ENCODE results near the gene FAM53B. TPM values are rescaled to one million over a fixed set of nuclear protein-coding genes. Genes with fewer than 3 reads are reported as not detected.

The FAM53B gene
- total RNA-seq, 1 donor from 2014 or later: 35.9 TPM

- peaks cover 3% of the 10 kb centered on the region for H3K4me1 Mint-ChIP-seq (ENCODE audit: unreplicated experiment)
- no peak for TF ChIP-seq CTCF (conservative IDR thresholded peaks at IDR 0.05)
- H3K4me3 Mint-ChIP-seq: no peak overlapping the region
- DNase-seq (ENCODE audit: extremely low spot score, unreplicated experiment): no peak
- no peaks in the 10 kb centered on the region for H3K9me3 Mint-ChIP-seq
- H3K27ac Mint-ChIP-seq: no peak overlapping the region
- H3K27me3 Mint-ChIP-seq: no peaks in the 10 kb centered on the region
- H3K36me3 Mint-ChIP-seq: no peaks in the 10 kb centered on the region
These were observed 127.4 kb downstream of the FAM53B start for GRCh38 chr10:124616836-124617130.

- Mint-ChIP-seq H3K4me1 (ENCODE audit: unreplicated experiment) (peaks cover 3% of the 10 kb centered on the region), H3K27me3 (no peaks in the 10 kb centered on the region), H3K4me3 (no peak overlapping the region), H3K27ac (no peak overlapping the region), H3K36me3 (no peaks in the 10 kb centered on the region), H3K9me3 (no peaks in the 10 kb centered on the region)
- TF ChIP-seq CTCF (conservative IDR thresholded peaks at IDR 0.05): no peak
- no peak for DNase-seq (ENCODE audit: extremely low spot score, unreplicated experiment)
These were observed 127.9 kb downstream of the FAM53B start for GRCh38 chr10:124616040-124616835.

GRCh38 chr10:124615259-124615658 lies 128.9 kb downstream of the FAM53B start:
- no peak overlapping the region for H3K4me3 Mint-ChIP-seq
- H3K36me3 Mint-ChIP-seq: no peaks in the 10 kb centered on the region
- TF ChIP-seq CTCF (conservative IDR thresholded peaks at IDR 0.05): no peak
- peaks cover 3% of the 10 kb centered on the region for H3K4me1 Mint-ChIP-seq (ENCODE audit: unreplicated experiment)
- H3K9me3 Mint-ChIP-seq: no peaks in the 10 kb centered on the region
- no peak overlapping the region for H3K27ac Mint-ChIP-seq
- H3K27me3 Mint-ChIP-seq: no peaks in the 10 kb centered on the region
- no peak for DNase-seq (ENCODE audit: extremely low spot score, unreplicated experiment)

- Mint-ChIP-seq H3K27me3 (no peaks in the 10 kb centered on the region), H3K4me3 (no peak overlapping the region), H3K27ac (no peak overlapping the region), H3K36me3 (no peaks in the 10 kb centered on the region), H3K4me1 (ENCODE audit: unreplicated experiment) (peaks cover 3% of the 10 kb centered on the region), H3K9me3 (no peaks in the 10 kb centered on the region)
- no peak for TF ChIP-seq CTCF (conservative IDR thresholded peaks at IDR 0.05)
- no peak for DNase-seq (ENCODE audit: extremely low spot score, unreplicated experiment)
These were observed 130.0 kb downstream of the FAM53B start for GRCh38 chr10:124614003-124614659.

GRCh38 chr10:124612611-124613498 lies 131.3 kb downstream of the FAM53B start:
- Mint-ChIP-seq H3K4me1 (ENCODE audit: unreplicated experiment) (peaks cover 3% of the 10 kb centered on the region), H3K27ac (no peak overlapping the region), H3K4me3 (no peak overlapping the region), H3K9me3 (no peaks in the 10 kb centered on the region), H3K36me3 (no peaks in the 10 kb centered on the region), H3K27me3 (no peaks in the 10 kb centered on the region)
- no peak for DNase-seq (ENCODE audit: extremely low spot score, unreplicated experiment)
- TF ChIP-seq CTCF (conservative IDR thresholded peaks at IDR 0.05): no peak

Data from type B pancreatic cell (in vitro differentiated cells).